NCI-H2196 (cell line): Measurements from ENCODE around the gene BDNF.
"Not testable (repeated sequence)": the region's sequence is repeated elsewhere in the genome, so short reads cannot be mapped to it uniquely, and the experiment has no call there.

Experiments used
- DNase-seq: peaks from one replicate; lab custom pipeline; 2025; ENCODE audit not compliant: unreplicated experiment; lab: John Stamatoyannopoulos, UW

Gene BDNF

DNA sequence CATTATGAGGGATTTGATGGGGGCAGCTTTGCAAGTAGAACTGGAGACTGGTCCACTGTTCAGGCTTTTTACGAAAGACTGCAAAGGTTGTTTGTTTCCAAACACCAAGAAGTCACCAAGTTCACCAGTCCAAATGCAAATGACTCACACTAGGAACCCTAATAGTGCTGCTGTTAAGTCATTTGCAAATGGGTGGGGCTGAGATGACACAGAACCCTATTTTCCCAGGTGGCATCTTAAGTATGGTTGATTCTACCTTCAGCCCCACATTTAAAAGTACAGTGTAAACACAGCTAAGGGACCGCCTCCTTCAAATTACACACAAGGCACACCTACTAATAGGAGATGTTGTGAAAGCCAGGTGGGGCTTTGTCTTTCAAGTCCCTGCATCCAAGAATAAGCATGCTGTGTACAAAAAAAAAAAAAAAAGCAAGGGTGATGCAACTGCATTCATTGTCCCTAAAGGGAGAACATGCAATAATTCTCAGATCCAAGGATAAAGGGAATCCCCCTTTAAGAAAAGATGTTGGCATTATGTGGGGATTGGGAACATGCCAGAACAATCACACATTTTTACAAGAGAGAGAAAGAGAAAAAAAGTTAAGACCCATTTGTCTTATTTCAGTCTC lies 27.3 kb downstream of the BDNF start:
- no peak for DNase-seq

DNA sequence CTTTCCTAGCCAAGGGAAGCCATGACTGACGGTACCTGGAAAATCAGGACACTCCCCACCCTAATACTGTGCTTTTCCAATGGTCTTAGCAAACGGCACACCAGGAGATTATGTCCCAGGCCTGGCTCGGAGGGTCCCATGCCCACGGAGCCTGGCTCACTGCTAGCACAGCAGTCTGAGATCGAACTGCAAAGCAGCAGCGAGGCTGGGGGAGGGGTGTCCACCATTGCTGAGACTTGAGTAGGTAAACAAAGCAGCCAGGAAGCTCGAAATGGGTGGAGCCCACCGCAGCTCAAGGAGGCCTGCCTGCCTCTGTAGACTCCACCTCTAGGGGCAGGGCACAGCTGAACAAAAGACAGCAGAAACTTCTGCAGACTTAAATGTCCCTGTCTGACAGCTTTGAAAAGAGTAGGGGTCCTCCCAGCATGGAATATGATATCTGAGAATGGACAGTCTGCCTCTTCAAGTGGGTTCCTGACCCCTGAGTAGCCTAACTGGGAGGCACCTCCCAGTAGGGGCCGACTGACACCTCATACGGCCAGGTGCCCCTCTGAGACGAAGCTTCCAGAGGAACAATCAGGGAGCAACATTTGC lies 34.6 kb downstream of the BDNF start:
- not testable (repeated sequence) for DNase-seq

DNA sequence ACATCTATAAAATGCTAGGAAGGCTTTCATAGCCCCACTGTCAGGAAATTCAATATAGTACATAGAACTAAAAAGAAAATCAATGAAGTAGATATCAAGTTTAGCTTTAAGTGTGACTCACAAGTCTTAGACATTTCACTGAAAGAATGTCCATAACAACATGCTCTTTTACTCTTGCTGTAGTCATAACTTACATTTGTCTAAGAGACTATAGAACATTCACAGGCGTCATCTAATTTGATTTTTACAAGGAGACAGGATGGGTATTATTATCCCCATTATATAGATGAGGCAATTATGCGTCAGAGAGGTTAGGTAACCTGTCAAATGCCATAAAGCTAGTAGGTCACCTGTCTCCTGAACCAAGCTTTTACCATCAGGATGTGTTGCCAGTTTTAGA lies 36.9 kb downstream of the BDNF start:
- no peak for DNase-seq

DNA sequence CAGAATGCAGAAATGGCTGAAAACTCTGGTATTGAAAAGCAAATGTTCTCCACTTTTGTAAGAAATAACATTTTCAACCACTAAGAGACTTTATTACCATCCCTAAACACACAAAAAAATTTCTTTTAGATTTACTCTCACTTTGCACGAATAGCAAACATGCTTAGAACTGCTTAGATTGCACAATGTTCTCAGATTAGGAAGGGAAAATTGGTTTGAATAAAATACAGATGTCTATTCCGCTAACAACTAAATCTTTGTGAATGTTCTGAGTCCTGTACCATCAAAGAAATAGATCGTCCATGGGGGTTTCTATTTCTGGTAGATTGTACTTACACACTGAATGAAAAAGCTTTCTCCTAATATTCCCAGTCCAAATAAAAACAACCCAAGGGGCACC lies 40.1 kb downstream of the BDNF start:
- DNase-seq: no peak

DNA sequence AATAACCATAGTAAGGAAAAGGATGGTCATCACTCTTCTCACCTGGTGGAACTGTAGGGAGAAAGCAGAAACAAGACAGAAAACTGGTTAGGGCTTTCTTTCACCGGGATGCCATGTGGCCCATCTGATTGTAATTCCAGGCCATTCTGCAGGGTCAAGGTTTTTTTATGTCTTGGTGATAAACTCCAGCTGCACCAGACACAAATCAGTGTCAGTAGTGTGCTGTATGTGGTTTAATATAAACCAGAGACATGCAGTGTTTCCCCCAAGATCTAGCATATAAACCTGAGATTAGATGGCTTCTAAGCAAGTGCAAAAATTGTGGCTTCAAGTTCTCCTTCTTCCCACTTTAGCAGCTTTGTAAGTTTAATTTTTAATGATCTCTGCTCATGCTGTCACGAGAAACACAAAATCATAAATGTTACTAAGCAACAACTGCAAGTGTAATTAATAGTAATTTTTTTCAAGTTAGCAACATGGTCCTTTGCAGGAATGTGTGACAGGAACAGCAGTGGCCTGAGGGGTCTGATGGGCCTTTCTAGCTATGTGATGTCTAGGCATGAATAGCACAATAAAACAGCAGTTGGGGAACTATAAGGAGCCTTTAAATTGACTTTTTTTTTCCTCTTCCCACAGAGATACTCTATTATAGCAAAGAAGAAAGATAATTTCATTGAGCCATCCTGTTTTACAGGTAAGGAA lies 41.6 kb downstream of the BDNF start:
- no peak for DNase-seq

DNA sequence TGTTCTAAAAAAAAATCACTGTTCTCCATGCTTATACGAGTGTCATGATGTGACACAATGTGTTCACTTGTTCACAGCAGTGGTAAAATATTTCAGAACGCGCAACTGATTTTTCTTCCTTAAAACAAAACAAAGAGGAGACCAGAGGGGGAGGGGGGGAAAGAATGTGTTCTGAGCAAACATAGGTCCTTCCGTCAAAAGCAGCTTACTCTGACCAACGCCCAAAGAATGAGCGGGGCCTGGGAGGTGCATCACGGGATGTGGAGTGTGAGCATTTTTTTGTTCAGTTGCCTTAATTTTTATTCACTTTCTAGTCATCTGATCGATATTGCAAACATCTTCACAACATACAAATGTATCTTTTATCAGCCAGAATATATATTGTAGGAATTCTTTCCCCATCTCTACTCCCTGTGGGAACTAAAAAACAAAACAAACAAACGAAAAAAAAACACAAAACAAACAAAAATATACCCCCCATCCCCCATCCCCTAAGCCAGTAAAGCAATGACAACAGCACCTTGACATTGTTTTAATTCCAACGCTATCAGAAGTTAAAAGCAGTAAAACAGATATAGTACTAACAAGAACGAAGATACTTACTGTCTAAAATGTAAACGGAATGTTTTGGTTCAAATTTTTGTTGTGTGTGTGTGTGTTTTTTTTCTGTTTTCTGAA lies 43.3 kb downstream of the BDNF start:
- no peak for DNase-seq

DNA sequence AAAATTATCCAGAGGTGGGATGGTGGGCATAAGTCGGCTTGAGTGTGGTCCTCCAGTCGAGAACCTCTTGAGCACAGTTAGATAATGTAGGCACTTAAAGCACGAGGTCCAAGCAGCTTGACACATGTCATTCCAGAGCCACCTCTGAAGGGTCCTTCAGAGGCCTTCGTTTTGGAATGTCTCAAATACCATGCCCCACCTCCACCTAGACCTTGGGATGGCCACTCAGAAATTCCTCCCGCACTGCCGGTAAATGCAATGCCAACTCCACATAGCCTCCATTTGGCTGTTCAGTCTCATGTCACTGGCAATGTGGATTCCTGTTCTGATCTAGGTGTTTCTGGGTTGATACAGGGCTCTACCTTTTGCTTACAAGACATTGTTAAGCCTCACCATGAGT lies 43.9 kb downstream of the BDNF start:
- DNase-seq: no peak

DNA sequence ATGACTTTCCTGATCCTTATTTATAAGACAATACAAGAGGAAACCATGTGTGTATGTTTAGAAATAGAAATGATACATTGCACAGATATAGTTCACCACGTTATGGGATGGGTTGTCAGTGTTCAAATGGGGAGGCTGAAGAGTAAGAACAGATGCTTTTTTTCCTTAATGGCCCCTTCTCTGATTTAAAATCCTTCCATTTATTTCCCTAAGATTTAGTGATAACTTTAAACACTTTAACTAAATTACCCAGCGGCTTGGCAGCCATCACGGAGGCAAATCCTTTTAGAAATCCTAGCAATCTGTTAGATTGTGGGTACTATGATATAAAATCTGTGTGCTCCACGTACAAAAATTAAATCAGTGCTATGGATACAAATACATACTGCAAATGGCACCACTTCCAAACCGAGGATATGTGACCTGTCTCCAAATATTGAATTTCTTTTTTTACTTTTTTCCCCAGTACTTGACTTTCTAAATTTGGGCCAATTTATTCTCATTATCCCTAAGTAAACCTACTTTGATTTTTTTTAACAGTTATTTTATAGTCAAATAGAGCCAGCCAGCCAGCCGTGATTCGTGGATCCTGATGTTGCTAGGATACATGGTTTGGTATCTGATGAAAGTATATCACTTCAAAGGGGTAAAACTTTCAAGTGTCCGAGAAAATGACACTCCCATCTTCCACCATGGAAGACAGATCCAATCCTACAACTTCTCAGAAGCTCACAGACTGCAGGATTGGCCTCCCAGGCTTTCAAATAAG lies 46.1 kb downstream of the BDNF start:
- no peak for DNase-seq

DNA sequence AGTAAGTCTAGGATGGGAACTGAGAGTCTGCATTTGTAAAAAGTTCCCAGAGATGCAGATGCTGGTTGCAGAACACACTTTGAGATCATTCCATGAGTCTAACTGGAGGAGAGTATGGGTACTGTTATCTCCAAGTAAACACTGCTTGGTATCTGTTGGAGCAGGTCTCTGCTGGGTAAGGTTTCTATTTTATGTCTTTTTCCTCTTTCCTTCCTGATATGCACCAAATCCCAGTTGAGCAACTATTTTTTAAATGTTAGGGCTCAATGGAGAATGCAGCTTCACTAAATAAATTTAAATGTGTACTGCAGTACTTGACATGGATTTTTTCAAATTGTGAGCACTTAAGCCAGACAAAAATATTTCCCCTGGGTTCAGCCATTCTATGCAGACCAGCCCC lies 48.5 kb downstream of the BDNF start:
- no peak for DNase-seq

DNA sequence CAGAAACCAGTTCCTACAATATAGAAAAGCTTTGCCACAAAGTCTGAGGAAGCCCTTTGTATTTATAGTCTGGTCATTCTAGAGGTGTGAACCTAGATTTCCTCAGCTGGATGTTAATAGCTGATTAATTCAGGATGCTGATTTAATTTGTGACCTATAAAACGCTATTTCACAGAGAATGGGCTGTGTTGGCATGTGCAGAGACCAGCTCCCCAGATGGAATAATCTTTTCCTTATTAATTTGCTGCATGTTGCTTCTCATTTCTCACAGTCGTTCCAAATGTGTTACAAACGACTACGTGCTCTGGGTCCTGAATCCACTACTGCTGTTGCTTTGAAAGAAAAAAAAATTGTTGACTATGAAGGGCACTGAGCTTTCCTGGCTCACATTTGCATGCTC lies 49.3 kb downstream of the BDNF start:
- DNase-seq: no peak

DNA sequence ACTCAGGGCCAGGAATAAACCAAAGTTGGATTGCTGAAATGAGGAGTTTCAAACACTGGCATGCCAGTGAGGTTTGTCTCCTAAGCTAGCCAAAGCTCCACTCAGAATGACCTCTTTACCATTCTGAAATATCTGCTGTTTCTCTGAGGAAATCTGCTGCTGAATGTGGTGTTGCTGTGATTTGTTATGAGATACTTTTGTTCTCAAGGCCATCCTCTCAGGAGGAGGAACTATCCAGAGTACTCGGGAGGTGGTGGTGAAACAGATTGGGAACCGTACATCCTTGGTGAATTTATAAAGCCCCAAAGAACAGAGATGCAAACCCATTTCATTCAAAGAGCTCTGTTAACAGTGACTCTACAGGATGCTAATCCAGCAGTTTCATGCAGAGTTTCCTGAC lies 50.5 kb downstream of the BDNF start:
- DNase-seq: no peak

DNA sequence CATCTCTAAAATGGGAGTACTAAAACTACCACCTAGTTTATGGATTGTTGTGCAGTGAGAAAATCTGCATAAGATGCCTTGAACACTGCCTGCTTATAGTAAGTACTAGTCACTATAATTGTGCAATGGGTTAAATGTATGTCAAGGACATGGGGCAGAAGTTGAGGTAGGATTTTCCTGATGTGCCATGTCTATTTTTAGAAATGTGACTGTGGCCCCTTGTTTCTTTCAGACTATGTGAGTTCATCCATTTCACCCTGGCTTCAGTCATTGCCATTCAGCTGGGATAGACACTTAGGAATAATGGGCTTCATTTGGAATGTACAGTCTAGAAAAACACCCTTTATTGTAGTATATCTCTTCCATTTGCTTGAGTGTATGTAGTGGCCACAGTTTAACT lies 51.4 kb downstream of the BDNF start:
- no peak for DNase-seq

DNA sequence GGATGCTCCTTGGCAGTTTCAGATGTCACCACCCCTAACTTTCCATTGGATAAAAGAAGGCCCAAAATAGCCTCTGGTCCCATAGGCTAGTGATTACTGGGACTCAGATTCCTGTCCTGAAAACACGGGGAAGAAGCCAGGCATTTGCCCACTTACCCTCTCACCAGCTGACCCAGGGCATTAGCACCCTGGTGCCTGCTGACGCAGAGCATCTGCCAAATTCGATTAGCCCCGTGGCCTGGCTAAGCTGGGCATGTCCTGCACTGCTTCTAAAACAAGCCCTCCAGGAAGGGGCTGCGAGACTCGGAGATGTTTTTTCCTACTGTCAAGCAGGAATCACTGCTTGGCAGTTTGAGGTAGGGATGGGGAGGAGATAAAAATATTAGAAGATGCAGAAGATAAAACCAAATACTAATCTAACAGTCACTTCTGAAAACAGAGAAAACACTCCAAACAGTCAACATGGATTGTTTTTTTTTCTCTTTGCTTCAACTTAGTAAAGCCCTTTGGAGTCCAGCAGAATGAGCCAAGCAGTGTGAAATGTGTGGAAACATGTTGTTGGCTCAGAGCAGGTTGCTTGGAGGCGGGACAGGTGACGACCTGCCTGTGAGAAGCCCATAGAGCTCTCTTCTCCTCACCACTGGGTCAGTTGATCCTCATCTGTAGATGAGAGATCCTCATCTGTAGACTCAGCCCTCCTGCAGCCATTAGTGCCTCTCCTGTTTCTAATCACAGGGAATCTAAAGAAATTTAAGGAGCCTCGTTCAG lies 54.0 kb downstream of the BDNF start:
- no peak for DNase-seq

DNA sequence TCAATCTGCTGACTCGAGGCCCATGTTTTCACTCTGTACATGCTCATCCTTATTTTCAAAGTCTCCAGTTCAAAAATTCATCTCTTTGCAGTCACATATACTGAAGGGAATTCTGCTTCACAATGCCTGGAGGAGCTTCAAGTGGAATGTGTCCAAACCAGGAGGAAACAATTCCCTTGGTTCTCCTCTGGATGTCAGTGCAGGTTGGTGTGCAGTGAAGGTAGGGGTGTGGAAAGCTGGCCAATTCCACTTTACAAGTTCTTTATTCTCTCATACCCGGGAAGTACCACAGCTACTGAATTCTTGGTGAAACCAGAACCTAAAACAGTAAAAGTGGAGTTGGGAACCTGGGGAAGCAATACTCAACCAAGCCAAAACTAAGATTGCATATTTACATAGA lies 57.3 kb downstream of the BDNF start:
- DNase-seq: no peak

DNA sequence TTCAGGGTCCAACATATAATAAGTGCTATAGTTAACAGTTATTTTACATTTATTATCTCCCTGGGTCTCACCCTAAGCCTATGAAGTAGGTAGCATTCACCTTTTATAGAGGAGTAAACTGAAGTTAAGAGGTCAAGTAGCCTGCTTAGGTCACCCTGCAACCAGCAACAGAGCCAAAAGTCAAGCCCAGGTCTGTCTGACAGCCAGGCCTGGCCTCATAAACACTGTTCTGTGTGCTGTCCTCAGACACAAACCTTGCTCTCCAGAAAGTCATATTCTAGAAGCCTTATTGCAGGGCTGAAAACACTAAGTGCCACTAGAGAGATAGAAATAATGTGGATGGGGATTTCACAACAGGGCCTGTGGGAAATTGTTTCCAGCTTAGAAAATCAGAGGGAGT lies 59.3 kb downstream of the BDNF start:
- no peak for DNase-seq

DNA sequence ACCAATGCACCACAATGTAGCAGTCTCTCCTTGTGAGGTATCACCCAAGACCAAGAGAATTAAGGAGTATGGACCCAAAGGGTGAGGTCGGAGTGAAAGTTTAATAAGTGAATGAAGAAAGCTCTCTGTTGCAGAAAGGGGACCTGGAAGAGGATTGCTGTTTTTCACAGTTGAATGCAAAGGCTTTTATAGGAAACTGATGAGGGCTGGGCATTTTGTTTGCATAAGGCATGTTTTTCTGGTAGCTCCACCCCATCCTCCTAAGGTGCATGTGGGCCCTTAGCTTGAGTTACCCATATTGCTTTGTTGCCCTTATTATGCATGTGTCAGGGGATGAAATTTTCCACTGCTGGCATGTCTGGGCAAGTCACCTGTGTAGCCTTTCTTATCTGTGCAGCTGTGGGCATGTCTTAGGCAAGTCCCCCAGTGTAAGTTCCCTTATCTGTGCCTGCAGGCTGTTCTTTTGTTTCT lies 64.7 kb downstream of the BDNF start:
- DNase-seq: no peak

DNA sequence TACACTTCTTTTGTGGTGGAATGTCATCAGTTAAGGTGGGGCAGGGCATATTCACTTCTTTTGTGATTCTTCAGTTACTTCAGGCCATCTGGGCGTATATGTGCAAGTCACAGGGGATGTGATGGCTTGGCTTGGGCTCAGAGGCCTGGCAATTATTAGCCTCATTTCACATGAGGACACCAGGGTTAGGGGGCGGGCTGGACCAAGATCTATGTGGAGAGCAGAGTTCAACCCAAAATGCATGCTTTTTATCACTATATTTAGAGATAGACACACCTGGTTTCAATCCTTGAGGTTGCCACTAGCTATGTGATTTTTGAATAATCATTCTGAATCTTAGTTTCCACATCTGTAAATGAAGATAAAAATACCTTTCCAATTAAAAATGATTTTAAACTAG lies 65.5 kb downstream of the BDNF start:
- DNase-seq: not testable (repeated sequence)

DNA sequence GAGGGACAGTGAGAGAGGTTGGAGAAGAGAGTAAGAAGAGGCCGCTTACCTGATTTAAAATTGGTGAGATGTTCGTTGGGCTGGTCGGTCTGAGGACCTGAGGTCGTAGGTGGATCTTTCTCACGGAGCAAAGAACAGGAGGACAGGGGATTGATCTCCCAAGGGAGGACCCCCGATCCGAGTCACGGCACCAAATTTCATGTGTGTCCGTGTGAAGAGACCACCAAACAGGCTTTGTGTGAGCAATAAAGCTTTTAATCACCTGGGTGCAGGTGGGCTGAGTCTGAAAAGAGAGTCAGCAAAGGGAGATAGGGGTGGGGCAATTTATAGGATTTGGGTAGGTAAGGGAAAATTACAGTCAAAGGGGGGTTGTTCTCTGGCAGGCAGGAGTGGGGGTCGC lies 66.0 kb downstream of the BDNF start:
- DNase-seq: not testable (repeated sequence)

DNA sequence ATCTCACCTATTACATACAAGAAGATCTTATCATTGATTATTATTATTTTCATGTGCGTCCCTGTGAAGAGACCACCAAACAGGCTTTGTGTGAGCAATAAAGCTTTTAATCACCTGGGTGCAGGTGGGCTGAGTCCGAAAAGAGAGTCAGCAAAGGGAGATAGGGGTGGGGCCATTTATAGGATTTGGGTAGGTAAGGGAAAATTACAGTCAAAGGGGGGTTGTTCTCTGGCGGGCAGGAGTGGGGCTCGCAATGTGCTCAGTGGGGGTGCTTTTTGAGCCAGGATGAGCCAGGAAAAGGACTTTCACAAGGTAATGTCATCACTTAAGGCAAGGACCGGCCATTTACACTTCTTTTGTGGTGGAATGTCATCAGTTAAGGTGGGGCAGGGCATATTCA lies 71.2 kb downstream of the BDNF start:
- not testable (repeated sequence) for DNase-seq

DNA sequence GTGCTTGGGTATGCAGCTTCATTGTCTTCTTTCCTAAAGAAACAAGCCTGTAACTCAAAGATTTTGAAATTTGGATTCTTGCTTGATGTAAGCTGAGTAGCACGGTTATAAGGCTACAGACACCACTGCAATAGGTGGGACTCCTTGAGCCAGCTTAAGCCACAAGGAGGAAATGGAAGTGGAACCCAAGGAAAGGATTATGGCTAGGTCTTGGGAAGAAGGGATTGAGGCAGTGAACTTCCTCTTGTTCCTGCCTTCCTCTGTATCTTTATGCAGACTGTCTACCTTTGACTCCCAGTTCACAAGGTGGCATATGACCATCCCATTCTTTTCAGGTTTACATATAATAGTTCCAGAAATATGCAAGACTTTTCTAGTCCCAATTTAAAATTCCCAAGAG lies 72.3 kb downstream of the BDNF start:
- DNase-seq: no peak
